ENCODE results near the gene TSPOAP1. TPM values are rescaled to one million over a fixed set of nuclear protein-coding genes. Genes with fewer than 3 reads are reported as not detected.

TSPOAP1 gene
- total and polyA plus RNA-seq, 2 of the 13 experiments (the other 11 are each of a cell fraction or from before 2014, with no cell fraction given), result not detected

DNA sequence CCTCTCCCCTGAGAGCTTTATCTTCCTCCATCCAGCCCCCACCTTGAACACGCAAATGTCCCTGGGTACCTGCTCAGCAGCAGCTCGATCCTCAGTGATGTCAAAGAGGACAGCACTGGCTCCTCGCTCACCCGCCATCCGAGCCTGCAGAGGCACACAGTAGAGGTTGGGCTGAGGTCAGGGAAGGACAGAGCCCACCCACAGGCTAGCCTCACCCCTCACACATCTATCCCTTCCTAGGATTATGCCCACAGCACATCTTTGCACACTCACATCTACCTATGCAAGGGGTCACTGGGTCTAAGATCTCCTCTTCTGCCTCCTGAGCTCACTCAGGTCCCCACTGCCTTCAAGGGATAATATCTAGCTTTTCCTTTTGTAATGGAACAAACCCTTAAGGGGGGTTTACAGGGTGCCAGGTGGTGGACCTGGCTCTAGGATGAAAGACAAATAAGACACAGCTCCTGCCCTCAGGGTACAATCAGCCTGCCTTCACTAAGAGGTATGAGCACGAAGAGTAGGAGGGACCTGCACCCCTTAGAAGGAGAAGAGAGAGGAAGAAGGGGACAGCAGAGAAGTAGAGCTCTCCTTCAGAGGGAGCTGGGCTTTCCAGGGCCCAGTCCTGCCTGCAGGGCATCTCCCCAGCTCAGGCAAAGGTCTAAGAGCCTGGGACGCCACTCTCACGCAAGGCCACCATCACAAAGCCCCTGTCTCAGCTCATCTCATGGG is 35.0 kb upstream of the TSPOAP1 start (continued):
- TF ChIP-seq MZF1 (CRISPR knock-in tag; IDR thresholded peaks at IDR 0.05; ENCODE audit: borderline replicate concordance) (no peak; the same call in 1 of the 2 replicates), ZBTB7A (CRISPR knock-in tag; IDR thresholded peaks at IDR 0.05) (no peak)

DNA sequence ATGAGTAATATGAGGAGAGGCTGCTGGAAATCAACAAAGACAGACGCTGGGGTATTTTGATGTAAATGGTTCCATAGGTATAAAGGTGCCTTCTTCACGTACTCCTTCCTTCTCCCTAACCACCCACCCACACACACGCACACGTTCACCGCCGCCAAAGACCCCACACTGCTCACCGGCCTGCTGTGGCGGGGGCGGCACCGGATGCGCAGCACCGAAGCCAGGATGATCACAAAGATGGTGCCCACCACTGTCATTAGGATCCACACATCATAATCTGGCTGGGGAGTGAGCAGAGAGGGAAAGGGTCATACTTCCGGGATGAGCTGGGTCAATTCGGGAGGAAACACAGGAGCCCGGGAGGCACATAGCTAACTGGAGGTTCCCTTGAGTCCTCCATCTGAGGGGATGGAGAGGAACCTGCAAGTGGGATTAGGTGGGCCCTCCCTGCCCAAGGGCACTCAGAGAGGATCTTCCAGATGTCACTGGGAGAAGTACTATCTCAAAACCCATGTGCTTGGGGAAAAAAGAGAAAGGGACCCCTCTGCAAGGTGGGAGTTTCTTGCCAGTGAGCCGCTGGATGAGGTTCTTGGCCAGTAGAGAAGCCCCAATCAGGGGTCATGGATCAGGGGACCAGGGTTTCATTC is 33.9 kb upstream of the TSPOAP1 start:
- Histone ChIP-seq H3K4me3 (replicated peaks in 1 of 3; ENCODE audit: insufficient read depth in 1 of 3, low read depth in 2 of 3, low read length in 3 of 3) (no peak overlapping the region), H3K4me1 (ENCODE audit: insufficient read depth, low read length) (peaks cover 85% of the 10 kb centered on the region), H3K27me3 (ENCODE audit: control insufficient read depth in 1 of 2, insufficient read depth in 2 of 2, low read length in 2 of 2) (no peaks in the 10 kb centered on the region), H3K36me3 (replicated peaks in 1 of 2; ENCODE audit: control insufficient read depth in 1 of 2, insufficient read depth in 2 of 2, low read length in 2 of 2) (peaks cover 63 to 71% of the 10 kb centered on the region in 2 experiments), H3K27ac (ENCODE audit: extremely low read length, insufficient read depth, low read length) (peak overlapping the region; percentile 5), H2AFZ (ENCODE audit: low read length) (no peak overlapping the region), H3K9ac (ENCODE audit: insufficient read depth, low read depth, low read length) (no peak overlapping the region), H3K4me2 (ENCODE audit: low read depth, low read length) (no peak overlapping the region), H3K9me3 (ENCODE audit: low read length) (no peaks in the 10 kb centered on the region), H3K79me2 (ENCODE audit: insufficient read depth, low read length) (peaks cover 61% of the 10 kb centered on the region), H4K20me1 (ENCODE audit: insufficient read depth, low read length) (no peaks in the 10 kb centered on the region)
- ATAC-seq (no peak), DNase-seq (ENCODE audit: low spot score) (no peak), FAIRE-seq (no peak)
- CTCF ChIA-PET (ENCODE audit: low intra/inter-chr PET ratio, low total read pairs), result no interaction called here
- intact Hi-C loops (cut with micrococcal nuclease; ENCODE audit: unreplicated experiment), result no loop called here
- in situ Hi-C loops (cut with HindIII; ENCODE audit: extremely low pct_ligation_motif_present, low pct_unique_long_range_greater_than_20kb), result loop anchor here (5.0 kb wide), 1 partner anchor 55 kb away; the partner anchor contains the start of gene RNF43
- BruUV-seq (replicated peaks), result no TSS peak
- POLR2A ChIA-PET, result interaction anchor here (0.6 to 12.9 kb wide), 6 partner anchors 9 to 1257 kb away, joined by 3 to 458 read pairs (median 150); partner anchors contain the start of genes CLTC, RNF43 and SUPT4H1
- WGBS (ENCODE audit: low lambda C conversion rate), result 95% methylated on average over 16 of the region's 16 CpGs
- TF ChIP-seq GATA4 (IDR thresholded peaks at IDR 0.05; ENCODE audit: borderline replicate concordance, low read depth), result no peak
- TF ChIP-seq AGO2 (optimal IDR thresholded peaks at IDR 0.05; ENCODE audit: low read depth, low read length), result peak; percentile 94
- TF ChIP-seq, protein P1, sequence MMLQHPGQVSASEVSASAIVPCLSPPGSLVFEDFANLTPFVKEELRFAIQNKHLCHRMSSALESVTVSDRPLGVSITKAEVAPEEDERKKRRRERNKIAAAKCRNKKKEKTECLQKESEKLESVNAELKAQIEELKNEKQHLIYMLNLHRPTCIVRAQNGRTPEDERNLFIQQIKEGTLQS (CRISPR knock-in tag; IDR thresholded peaks at IDR 0.05), result no peak
- TF ChIP-seq PAX8 (CRISPR knock-in tag; IDR thresholded peaks at IDR 0.05; ENCODE audit: borderline replicate concordance), result no peak
- peak; percentile 29; the same call in 1 of the 2 replicates for TF ChIP-seq ZNF768 (CRISPR knock-in tag; IDR thresholded peaks at IDR 0.05)
- TF ChIP-seq FOXK2 (IDR thresholded peaks at IDR 0.05), result no peak
- TF ChIP-seq FOSL2 (CRISPR knock-in tag; IDR thresholded peaks at IDR 0.05), result no peak
- no peak for TF ChIP-seq ZNF790 (CRISPR knock-in tag; IDR thresholded peaks at IDR 0.05; ENCODE audit: borderline replicate concordance)
- peak; percentile 40; the same call in 1 of the 2 replicates for TF ChIP-seq POLR2AphosphoS5 (IDR thresholded peaks at IDR 0.05; ENCODE audit: low read depth, low read length)
- TF ChIP-seq HNF4A (CRISPR knock-in tag; IDR thresholded peaks at IDR 0.05), result no peak
- no peak for TF ChIP-seq ELK4 (CRISPR knock-in tag; IDR thresholded peaks at IDR 0.05; ENCODE audit: borderline replicate concordance)
- no peak for TF ChIP-seq BATF2 (CRISPR knock-in tag; IDR thresholded peaks at IDR 0.05)
- TF ChIP-seq ZNF740 (CRISPR knock-in tag; IDR thresholded peaks at IDR 0.05), result no peak
- TF ChIP-seq ZNF235 (CRISPR knock-in tag; IDR thresholded peaks at IDR 0.05; ENCODE audit: borderline replicate concordance), result no peak
- TF ChIP-seq ZNF331 (CRISPR knock-in tag; IDR thresholded peaks at IDR 0.05), result no peak
- TF ChIP-seq ZNF329 (CRISPR knock-in tag; IDR thresholded peaks at IDR 0.05; ENCODE audit: low read depth), result no peak
- no peak for TF ChIP-seq ZNF432 (CRISPR knock-in tag; IDR thresholded peaks at IDR 0.05; ENCODE audit: borderline replicate concordance)
- TF ChIP-seq RBM22 (optimal IDR thresholded peaks at IDR 0.05; ENCODE audit: low read length), result peak; percentile 95
- TF ChIP-seq ZNF558 (CRISPR knock-in tag; IDR thresholded peaks at IDR 0.05; ENCODE audit: borderline replicate concordance), result no peak

Data from HepG2 (cell line).